ENCODE data around the gene MYH15.

GRCh38 chr3:108494906-108495531, 15.4 kb downstream of the MYH15 start:
- TF ChIP-seq POLR2A (IDR thresholded peaks at IDR 0.05), result no peak
- no peak for TF ChIP-seq CTCF (IDR thresholded peaks at IDR 0.05)

Measured in Peyer's patch (tissue), 4 donors.